ENCODE results near the gene TAPBP.

DNA sequence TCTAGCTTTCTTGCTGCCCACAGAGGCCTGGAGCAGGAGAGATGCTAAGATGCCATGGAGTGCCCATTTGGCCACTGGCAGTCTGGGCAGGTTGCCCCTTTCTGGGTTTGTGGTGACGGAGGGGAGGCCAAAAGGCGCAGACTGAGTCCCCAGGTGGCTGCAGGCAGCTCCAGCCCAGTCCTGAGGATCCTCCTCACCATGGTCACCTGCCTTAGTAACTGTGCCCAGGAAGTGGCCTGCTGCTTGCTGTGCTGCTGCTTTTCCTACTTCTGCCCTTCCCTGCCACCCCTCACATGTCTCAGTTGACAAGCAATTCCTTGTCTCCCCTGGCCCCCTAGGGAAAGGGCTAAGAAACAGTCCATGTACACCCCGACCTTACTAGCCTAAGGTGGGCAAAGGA is 42.4 kb upstream of the TAPBP start:
- TF ChIP-seq, protein P1, sequence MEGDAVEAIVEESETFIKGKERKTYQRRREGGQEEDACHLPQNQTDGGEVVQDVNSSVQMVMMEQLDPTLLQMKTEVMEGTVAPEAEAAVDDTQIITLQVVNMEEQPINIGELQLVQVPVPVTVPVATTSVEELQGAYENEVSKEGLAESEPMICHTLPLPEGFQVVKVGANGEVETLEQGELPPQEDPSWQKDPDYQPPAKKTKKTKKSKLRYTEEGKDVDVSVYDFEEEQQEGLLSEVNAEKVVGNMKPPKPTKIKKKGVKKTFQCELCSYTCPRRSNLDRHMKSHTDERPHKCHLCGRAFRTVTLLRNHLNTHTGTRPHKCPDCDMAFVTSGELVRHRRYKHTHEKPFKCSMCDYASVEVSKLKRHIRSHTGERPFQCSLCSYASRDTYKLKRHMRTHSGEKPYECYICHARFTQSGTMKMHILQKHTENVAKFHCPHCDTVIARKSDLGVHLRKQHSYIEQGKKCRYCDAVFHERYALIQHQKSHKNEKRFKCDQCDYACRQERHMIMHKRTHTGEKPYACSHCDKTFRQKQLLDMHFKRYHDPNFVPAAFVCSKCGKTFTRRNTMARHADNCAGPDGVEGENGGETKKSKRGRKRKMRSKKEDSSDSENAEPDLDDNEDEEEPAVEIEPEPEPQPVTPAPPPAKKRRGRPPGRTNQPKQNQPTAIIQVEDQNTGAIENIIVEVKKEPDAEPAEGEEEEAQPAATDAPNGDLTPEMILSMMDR (conservative IDR thresholded peaks at IDR 0.05 in 1 of 2, IDR thresholded peaks at IDR 0.05 in 1 of 2; ENCODE audit: extremely low read depth in 1 of 2, insufficient read depth in 1 of 2, low read depth in 1 of 2, low read length in 2 of 2) = no peak
- TF ChIP-seq EZH2 (IDR thresholded peaks at IDR 0.05; ENCODE audit: borderline replicate concordance, low read length) = no peak

All from mammary epithelial cell (primary cell).